HG03460 (cell line): ENCODE data around the gene SPSB4.

Experiments
- ATAC-seq: cut with Tn5 transposase; IDR thresholded peaks from one replicate; pipeline ENCODE4 v1.9.1; 2021; ENCODE audit not compliant: unreplicated experiment

The SPSB4 gene

GRCh38 chr3:141073580-141073979 is 22.4 kb downstream of the SPSB4 start:
- no peak for ATAC-seq

- no peak for ATAC-seq
Observed at GRCh38 chr3:141074529-141074928, 23.4 kb downstream of the SPSB4 start.

- no peak for ATAC-seq
Observed at GRCh38 chr3:141076036-141076773, 25.1 kb downstream of the SPSB4 start.

- ATAC-seq: no peak
Observed at GRCh38 chr3:141076797-141077571, 25.8 kb downstream of the SPSB4 start.

- ATAC-seq: no peak
Observed at GRCh38 chr3:141077631-141078030, 26.5 kb downstream of the SPSB4 start.

GRCh38 chr3:141078200-141078599 is 27.1 kb downstream of the SPSB4 start:
- no peak for ATAC-seq

GRCh38 chr3:141080431-141080830 is 29.3 kb downstream of the SPSB4 start:
- no peak for ATAC-seq

GRCh38 chr3:141081141-141081795 is 30.1 kb downstream of the SPSB4 start:
- ATAC-seq: no peak

- ATAC-seq: no peak
Observed at GRCh38 chr3:141082064-141082463, 30.9 kb downstream of the SPSB4 start.

GRCh38 chr3:141083226-141083625 is 32.1 kb downstream of the SPSB4 start:
- ATAC-seq: no peak

GRCh38 chr3:141083836-141084649 is 32.9 kb downstream of the SPSB4 start:
- no peak for ATAC-seq

GRCh38 chr3:141085343-141086070 is 34.4 kb downstream of the SPSB4 start:
- no peak for ATAC-seq

GRCh38 chr3:141086188-141086587 is 35.0 kb downstream of the SPSB4 start:
- no peak for ATAC-seq

GRCh38 chr3:141087076-141087777 is 36.1 kb downstream of the SPSB4 start:
- no peak for ATAC-seq

- no peak for ATAC-seq
Observed at GRCh38 chr3:141087778-141088130, 36.6 kb downstream of the SPSB4 start.

GRCh38 chr3:141089339-141090152 is 38.4 kb downstream of the SPSB4 start:
- no peak for ATAC-seq

- ATAC-seq: no peak
Observed at GRCh38 chr3:141091426-141091825, 40.3 kb downstream of the SPSB4 start.

- no peak for ATAC-seq
Observed at GRCh38 chr3:141092663-141093062, 41.5 kb downstream of the SPSB4 start.

GRCh38 chr3:141093397-141093796 is 42.2 kb downstream of the SPSB4 start:
- no peak for ATAC-seq
